Stomach (tissue), 9 donors: ENCODE data around the gene STMN3. TPM values are rescaled to one million over a fixed set of nuclear protein-coding genes. Genes with fewer than 3 reads are reported as not detected.

Source experiments
- DNase-seq, 2 donors: peaks; one replicate each; pipeline versions ENCODE4 v3.0.0 to v3.0.0-alpha.2; 2013 to 2019
- H3K27ac ChIP-seq, 5 donors: fragments of 200-600 bp in 4 of 5; sonication (generic) in 4 of 5; one replicate each; pipeline ENCODE4 v1.5.1; 2013 to 2019; ENCODE audit warnings: mild to moderate bottlenecking in 1 of 5, moderate library complexity in 1 of 5
- H3K27me3 ChIP-seq, 3 donors: fragments of 200-600 bp; sonication (generic); one replicate each; pipeline ENCODE4 v1.5.1; 2017 to 2019; ENCODE audit warnings: mixed run types in 1 of 3
- H3K36me3 ChIP-seq, 4 donors: fragments of 200-600 bp; sonication (generic); 1 replicate in 3 of 4; 2 replicates in 1 of 4; pipeline ENCODE4 v1.5.1; 2016 to 2019
- H3K4me1 ChIP-seq, 4 donors: fragments of 200-600 bp; sonication (generic); one replicate each; pipeline ENCODE4 v1.5.1; 2016 to 2019
- H3K4me3 ChIP-seq, 4 donors: fragments of 200-600 bp; sonication (generic) in 3 of 4; one replicate each; pipeline ENCODE4 v1.5.1; 2016 to 2019; ENCODE audit warnings: mild to moderate bottlenecking in 1 of 4
- H3K9me3 ChIP-seq, 4 donors: fragments of 200-600 bp; sonication (generic); one replicate each; pipeline ENCODE4 v1.5.1; 2016 to 2019
- EP300 ChIP-seq: sonication (generic); formaldehyde crosslinking; IDR thresholded peaks from one replicate; pipeline ENCODE4 v1.6.1; 2017; ENCODE audit warnings: antibody characterized with exemption
- POLR2A ChIP-seq, 4 donors: fragments of 450-650 bp; IDR thresholded peaks; one replicate each; pipeline ENCODE4 v1.6.1; 2016; ENCODE audit warnings: antibody characterized with exemption in 4 of 4, control low read depth in 2 of 4, mild to moderate bottlenecking in 1 of 4, moderate library complexity in 1 of 4
- POLR2AphosphoS5 ChIP-seq, 3 donors: sonication (generic); formaldehyde crosslinking; IDR thresholded peaks; one replicate each; pipeline ENCODE4 v1.6.1; 2016; ENCODE audit warnings: antibody characterized with exemption in 3 of 3
- WGBS, 5 donors: extraction: QIAGEN DNeasy Blood & Tissue Kit in 3 of 5; methylation state at CpG; one replicate each; pipeline versions ENCODE4 v1.1.5 to v1.1.7; 2013 to 2018; 5-methylcytosine and 5-hydroxymethylcytosine counted together
- intact Hi-C: fragments of 100-400 bp; cut with DNase I; formaldehyde crosslinking; loops from one replicate; pipeline ENCODE4 v1.15.1; 2023; ENCODE audit warnings: low total_unique reads
- polyA plus RNA-seq, 3 donors: library from polyadenylated mRNA; stranded (reverse); fragments of 200-250 nt; gene quantifications; one replicate each; pipeline ENCODE4 v1.2.3, GENCODE V29; 2013
- total RNA-seq, 5 donors: library from RNA; depleted of rRNA; stranded (reverse); fragments of >200 nt; gene quantifications; one replicate each; pipeline versions ENCODE4 v1.1.0 to v1.2.3, GENCODE V29; 2014 to 2016
- TF ChIP-seq, protein P1 (sequence below), 7 experiments: fragments of 450-650 bp in 4 of 7; fragments of 200-600 bp in 3 of 7; sonication (generic) in 3 of 7; IDR thresholded peaks; one replicate each; pipeline ENCODE4 v1.5.1; 2016 to 2019; ENCODE audit warnings: antibody characterized with exemption in 7 of 7, control low read depth in 2 of 7, mild to moderate bottlenecking in 1 of 7
- donor health status: healthy with polysubstance abuse.
- donor health status: Bipolar disorder and iron deficiency.
- donor health status: healthy.

The STMN3 gene
- total and polyA plus RNA-seq, 8 donors = 0.87 to 14.8 (median 12.0) TPM

DNA sequence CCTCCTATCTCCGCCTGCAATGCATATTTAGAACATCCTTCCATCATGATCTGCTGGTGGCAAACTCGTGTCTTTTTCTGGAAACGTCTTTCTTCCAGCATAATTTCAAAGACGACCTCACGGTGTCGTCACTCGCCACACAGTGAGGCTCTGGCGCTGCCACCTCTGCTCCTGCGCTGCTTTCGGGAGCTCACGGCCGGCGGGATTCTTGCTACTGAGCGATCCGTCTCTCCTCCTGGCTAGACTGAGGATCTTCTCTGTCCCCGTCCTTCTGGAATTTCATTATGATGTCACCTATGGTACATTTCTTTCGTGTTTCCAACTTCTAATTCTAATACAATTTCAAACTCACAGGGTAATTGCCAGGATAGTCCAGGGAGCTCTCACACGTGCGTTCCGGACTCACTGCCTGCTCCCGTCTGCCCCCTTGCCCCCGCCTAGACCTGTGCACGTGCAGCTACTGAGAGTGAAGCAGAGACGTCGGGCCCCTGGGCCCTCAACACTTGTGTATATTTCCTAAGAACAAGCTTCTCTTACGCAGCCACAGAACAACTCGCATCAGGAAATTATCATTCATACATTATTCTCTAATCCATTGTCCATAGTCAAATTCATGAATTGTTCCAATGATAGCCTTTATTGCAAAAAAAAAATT is 53.7 kb downstream of the STMN3 start:
- H3K9me3 ChIP-seq = no peaks in the 10 kb centered on the region
- no peak overlapping the region for H3K27ac ChIP-seq
- H3K4me1 ChIP-seq = no peaks in the 10 kb centered on the region
- 91 to 97% (median 95%) methylated on average over 27 of the region's 27 CpGs for WGBS, 5 donors
- TF ChIP-seq POLR2AphosphoS5 (IDR thresholded peaks at IDR 0.05) = no peak
- TF ChIP-seq, protein P1, sequence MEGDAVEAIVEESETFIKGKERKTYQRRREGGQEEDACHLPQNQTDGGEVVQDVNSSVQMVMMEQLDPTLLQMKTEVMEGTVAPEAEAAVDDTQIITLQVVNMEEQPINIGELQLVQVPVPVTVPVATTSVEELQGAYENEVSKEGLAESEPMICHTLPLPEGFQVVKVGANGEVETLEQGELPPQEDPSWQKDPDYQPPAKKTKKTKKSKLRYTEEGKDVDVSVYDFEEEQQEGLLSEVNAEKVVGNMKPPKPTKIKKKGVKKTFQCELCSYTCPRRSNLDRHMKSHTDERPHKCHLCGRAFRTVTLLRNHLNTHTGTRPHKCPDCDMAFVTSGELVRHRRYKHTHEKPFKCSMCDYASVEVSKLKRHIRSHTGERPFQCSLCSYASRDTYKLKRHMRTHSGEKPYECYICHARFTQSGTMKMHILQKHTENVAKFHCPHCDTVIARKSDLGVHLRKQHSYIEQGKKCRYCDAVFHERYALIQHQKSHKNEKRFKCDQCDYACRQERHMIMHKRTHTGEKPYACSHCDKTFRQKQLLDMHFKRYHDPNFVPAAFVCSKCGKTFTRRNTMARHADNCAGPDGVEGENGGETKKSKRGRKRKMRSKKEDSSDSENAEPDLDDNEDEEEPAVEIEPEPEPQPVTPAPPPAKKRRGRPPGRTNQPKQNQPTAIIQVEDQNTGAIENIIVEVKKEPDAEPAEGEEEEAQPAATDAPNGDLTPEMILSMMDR (IDR thresholded peaks at IDR 0.05) = no peak
- no peaks in the 10 kb centered on the region for H3K27me3 ChIP-seq
- intact Hi-C loops = no loop called here
- peaks cover 27 to 97% (median 95%) of the 10 kb centered on the region in 4 donors for H3K36me3 ChIP-seq
- DNase-seq = no peak
- no peak overlapping the region for H3K4me3 ChIP-seq

- no peak for TF ChIP-seq POLR2A (IDR thresholded peaks at IDR 0.05)
- TF ChIP-seq POLR2AphosphoS5 (IDR thresholded peaks at IDR 0.05) = no peak
- no peak for TF ChIP-seq EP300
- TF ChIP-seq, protein P1 (IDR thresholded peaks at IDR 0.05) = no peak
- Histone ChIP-seq H3K36me3 (peaks cover 27 to 97% (median 94%) of the 10 kb centered on the region in 4 donors), H3K4me1 (no peaks in the 10 kb centered on the region), H3K27ac (no peak overlapping the region), H3K27me3 (no peaks in the 10 kb centered on the region), H3K4me3 (no peak overlapping the region), H3K9me3 (no peaks in the 10 kb centered on the region)
- 84 to 94% (median 91%) methylated on average over 27 to 33 of the region's 33 CpGs for WGBS, 5 donors
- intact Hi-C loops = no loop called here
- no peak for DNase-seq
These were observed 54.5 kb downstream of the STMN3 start for GRCh38 chr20:63598479-63599395.

GRCh38 chr20:63597651-63598478 is 55.4 kb downstream of the STMN3 start:
- intact Hi-C loops = no loop called here
- H3K27me3 ChIP-seq = no peaks in the 10 kb centered on the region
- H3K27ac ChIP-seq = no peak overlapping the region
- no peak for DNase-seq
- no peaks in the 10 kb centered on the region for H3K4me1 ChIP-seq
- peaks cover 29 to 100% (median 96%) of the 10 kb centered on the region in 4 donors for H3K36me3 ChIP-seq
- TF ChIP-seq POLR2A (IDR thresholded peaks at IDR 0.05) (no peak), POLR2AphosphoS5 (IDR thresholded peaks at IDR 0.05) (no peak), EP300 (no peak)
- TF ChIP-seq, protein P1 (IDR thresholded peaks at IDR 0.05) = no peak
- H3K4me3 ChIP-seq = no peak overlapping the region
- 85 to 90% (median 89%) methylated on average over 20 to 23 of the region's 23 CpGs for WGBS, 5 donors
- no peaks in the 10 kb centered on the region for H3K9me3 ChIP-seq

- DNase-seq = no peak
- intact Hi-C loops = no loop called here
- Histone ChIP-seq H3K4me3 (no peak overlapping the region), H3K36me3 (peaks cover 33 to 100% (median 96%) of the 10 kb centered on the region in 4 donors), H3K27ac (no peak overlapping the region), H3K9me3 (no peaks in the 10 kb centered on the region), H3K27me3 (no peaks in the 10 kb centered on the region), H3K4me1 (no peaks in the 10 kb centered on the region)
- TF ChIP-seq POLR2AphosphoS5 (IDR thresholded peaks at IDR 0.05) = no peak
- TF ChIP-seq, protein P1 (IDR thresholded peaks at IDR 0.05) = no peak
- no peak for TF ChIP-seq POLR2A (IDR thresholded peaks at IDR 0.05)
- TF ChIP-seq EP300 = no peak
- 81 to 92% (median 89%) methylated on average over 4 to 6 of the region's 6 CpGs for WGBS, 5 donors
These were observed 56.8 kb downstream of the STMN3 start for GRCh38 chr20:63596423-63596822.
